ENCODE data around the gene ANKRD62.

DNA sequence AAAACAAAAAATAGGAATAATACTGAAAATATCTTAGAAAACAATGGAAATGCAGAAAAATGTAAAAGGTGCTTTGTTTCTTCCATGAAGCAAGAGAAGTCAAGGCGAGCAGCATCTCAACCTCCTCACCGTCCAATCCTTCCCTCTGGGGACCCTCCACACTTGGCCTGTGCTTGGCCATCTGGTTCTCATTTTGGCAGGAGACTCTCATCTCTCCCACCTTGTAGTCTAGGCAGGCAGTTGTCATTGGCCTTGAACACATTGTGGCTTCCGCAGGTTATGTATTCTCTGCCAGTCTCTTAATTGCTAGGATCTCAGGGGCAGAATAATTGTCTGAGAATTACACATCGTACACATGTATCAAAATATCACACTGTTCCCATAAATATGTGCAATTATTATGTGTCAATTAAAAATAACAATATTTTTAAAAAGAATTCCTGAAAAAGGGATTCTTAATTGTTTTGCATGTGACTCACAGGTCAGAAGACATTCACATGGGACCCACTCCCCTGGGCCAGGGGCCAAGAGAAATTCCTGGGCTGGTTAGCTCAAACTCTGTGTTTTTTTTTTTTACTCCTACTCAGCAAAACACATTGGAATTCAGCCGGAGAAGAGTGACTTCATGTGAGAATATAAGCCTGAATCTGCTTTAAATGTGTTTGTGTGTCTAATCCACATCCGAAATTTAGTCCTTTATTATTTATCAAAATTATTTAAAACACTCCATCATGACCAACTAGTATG lies 14.0 kb upstream of the ANKRD62 start:
- TF ChIP-seq POLR2A (IDR thresholded peaks at IDR 0.05), result no peak
- TF ChIP-seq, protein P1, sequence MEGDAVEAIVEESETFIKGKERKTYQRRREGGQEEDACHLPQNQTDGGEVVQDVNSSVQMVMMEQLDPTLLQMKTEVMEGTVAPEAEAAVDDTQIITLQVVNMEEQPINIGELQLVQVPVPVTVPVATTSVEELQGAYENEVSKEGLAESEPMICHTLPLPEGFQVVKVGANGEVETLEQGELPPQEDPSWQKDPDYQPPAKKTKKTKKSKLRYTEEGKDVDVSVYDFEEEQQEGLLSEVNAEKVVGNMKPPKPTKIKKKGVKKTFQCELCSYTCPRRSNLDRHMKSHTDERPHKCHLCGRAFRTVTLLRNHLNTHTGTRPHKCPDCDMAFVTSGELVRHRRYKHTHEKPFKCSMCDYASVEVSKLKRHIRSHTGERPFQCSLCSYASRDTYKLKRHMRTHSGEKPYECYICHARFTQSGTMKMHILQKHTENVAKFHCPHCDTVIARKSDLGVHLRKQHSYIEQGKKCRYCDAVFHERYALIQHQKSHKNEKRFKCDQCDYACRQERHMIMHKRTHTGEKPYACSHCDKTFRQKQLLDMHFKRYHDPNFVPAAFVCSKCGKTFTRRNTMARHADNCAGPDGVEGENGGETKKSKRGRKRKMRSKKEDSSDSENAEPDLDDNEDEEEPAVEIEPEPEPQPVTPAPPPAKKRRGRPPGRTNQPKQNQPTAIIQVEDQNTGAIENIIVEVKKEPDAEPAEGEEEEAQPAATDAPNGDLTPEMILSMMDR (IDR thresholded peaks at IDR 0.05), result no peak
